ENCODE measurements around the gene ZNF467.

The ZNF467 gene

GRCh38 chr7:149719912-149720335 lies 53.5 kb downstream of the ZNF467 start:
- peak; percentile 36 for DNase-seq (ENCODE audit: low read depth)
- H3K4me3 ChIP-seq (ENCODE audit: low read depth, low read length) = no peak overlapping the region
- TF ChIP-seq MYC (IDR thresholded peaks at IDR 0.05; ENCODE audit: low read depth, low read length) (no peak), MAX (IDR thresholded peaks at IDR 0.05; ENCODE audit: low read depth, low read length) (no peak), POLR2A (IDR thresholded peaks at IDR 0.05; ENCODE audit: extremely low read depth, insufficient read length) (no peak), CTCF (IDR thresholded peaks at IDR 0.05; ENCODE audit: low read depth, low read length) (no peak)

GRCh38 chr7:149719050-149719899 lies 54.1 kb downstream of the ZNF467 start:
- peak; percentile 74 for DNase-seq (ENCODE audit: low read depth)
- TF ChIP-seq MAX (IDR thresholded peaks at IDR 0.05; ENCODE audit: low read depth, low read length) = no peak
- TF ChIP-seq CTCF (IDR thresholded peaks at IDR 0.05; ENCODE audit: low read depth, low read length) = no peak
- no peak for TF ChIP-seq POLR2A (IDR thresholded peaks at IDR 0.05; ENCODE audit: extremely low read depth, insufficient read length)
- no peak for TF ChIP-seq MYC (IDR thresholded peaks at IDR 0.05; ENCODE audit: low read depth, low read length)
- H3K4me3 ChIP-seq (ENCODE audit: low read depth, low read length) = no peak overlapping the region

- H3K4me3 ChIP-seq (ENCODE audit: low read depth, low read length) = no peak overlapping the region
- TF ChIP-seq CTCF (IDR thresholded peaks at IDR 0.05; ENCODE audit: low read depth, low read length) (no peak), MAX (IDR thresholded peaks at IDR 0.05; ENCODE audit: low read depth, low read length) (no peak), POLR2A (IDR thresholded peaks at IDR 0.05; ENCODE audit: extremely low read depth, insufficient read length) (no peak), MYC (IDR thresholded peaks at IDR 0.05; ENCODE audit: low read depth, low read length) (no peak)
- no peak for DNase-seq (ENCODE audit: low read depth)
These were observed 54.7 kb downstream of the ZNF467 start for GRCh38 chr7:149718730-149719049.

GRCh38 chr7:149717481-149717880 lies 55.9 kb downstream of the ZNF467 start:
- no peak for DNase-seq (ENCODE audit: low read depth)
- no peak for TF ChIP-seq MYC (IDR thresholded peaks at IDR 0.05; ENCODE audit: low read depth, low read length)
- TF ChIP-seq CTCF (IDR thresholded peaks at IDR 0.05; ENCODE audit: low read depth, low read length) = no peak
- H3K4me3 ChIP-seq (ENCODE audit: low read depth, low read length) = no peak overlapping the region

- no peak for DNase-seq (ENCODE audit: low read depth)
- H3K4me3 ChIP-seq (ENCODE audit: low read depth, low read length) = no peak overlapping the region
- TF ChIP-seq MYC (IDR thresholded peaks at IDR 0.05; ENCODE audit: low read depth, low read length) (no peak), MAX (IDR thresholded peaks at IDR 0.05; ENCODE audit: low read depth, low read length) (no peak), CTCF (IDR thresholded peaks at IDR 0.05; ENCODE audit: low read depth, low read length) (no peak), POLR2A (IDR thresholded peaks at IDR 0.05; ENCODE audit: extremely low read depth, insufficient read length) (no peak)
These were observed 56.5 kb downstream of the ZNF467 start for GRCh38 chr7:149716932-149717307.
